ENCODE measurements around the gene DCUN1D2.
"Not testable (repeated sequence)": the region's sequence is repeated elsewhere in the genome, so short reads cannot be mapped to it uniquely, and the experiment has no call there.

Gene DCUN1D2

GRCh38 chr13:113445791-113446487 is 44.6 kb downstream of the DCUN1D2 start:
- no peak for DNase-seq (ENCODE audit: low spot score)

GRCh38 chr13:113443991-113444390 is 46.5 kb downstream of the DCUN1D2 start:
- no peak for DNase-seq (ENCODE audit: low spot score)

GRCh38 chr13:113442985-113443362 is 47.5 kb downstream of the DCUN1D2 start:
- DNase-seq (ENCODE audit: low spot score), result no peak

GRCh38 chr13:113442354-113442984 is 48.0 kb downstream of the DCUN1D2 start:
- DNase-seq (ENCODE audit: low spot score), result no peak

GRCh38 chr13:113441661-113442060 is 48.9 kb downstream of the DCUN1D2 start:
- DNase-seq (ENCODE audit: low spot score), result no peak

GRCh38 chr13:113437408-113438010 is 53.0 kb downstream of the DCUN1D2 start:
- DNase-seq (ENCODE audit: low spot score), result no peak

- not testable (repeated sequence) for DNase-seq (ENCODE audit: low spot score)
Observed at GRCh38 chr13:113436866-113437265, 53.6 kb downstream of the DCUN1D2 start.

GRCh38 chr13:113435907-113436306 is 54.6 kb downstream of the DCUN1D2 start:
- DNase-seq (ENCODE audit: low spot score), result not testable (repeated sequence)

GRCh38 chr13:113433391-113433916 is 57.1 kb downstream of the DCUN1D2 start:
- DNase-seq (ENCODE audit: low spot score), result no peak

GRCh38 chr13:113432506-113433270 is 57.8 kb downstream of the DCUN1D2 start:
- no peak for DNase-seq (ENCODE audit: low spot score)

GRCh38 chr13:113431171-113431570 is 59.3 kb downstream of the DCUN1D2 start:
- DNase-seq (ENCODE audit: low spot score), result no peak

GRCh38 chr13:113430378-113431110 is 60.0 kb downstream of the DCUN1D2 start:
- no peak for DNase-seq (ENCODE audit: low spot score)

GRCh38 chr13:113429608-113429985 is 60.9 kb downstream of the DCUN1D2 start:
- no peak for DNase-seq (ENCODE audit: low spot score)

- no peak for DNase-seq (ENCODE audit: low spot score)
Observed at GRCh38 chr13:113428871-113429607, 61.5 kb downstream of the DCUN1D2 start.

- no peak for DNase-seq (ENCODE audit: low spot score)
Observed at GRCh38 chr13:113428469-113428865, 62.0 kb downstream of the DCUN1D2 start.

- no peak for DNase-seq (ENCODE audit: low spot score)
Observed at GRCh38 chr13:113427562-113428468, 62.7 kb downstream of the DCUN1D2 start.

GRCh38 chr13:113426591-113426986 is 63.9 kb downstream of the DCUN1D2 start:
- no peak for DNase-seq (ENCODE audit: low spot score)

- no peak for DNase-seq (ENCODE audit: low spot score)
Observed at GRCh38 chr13:113425941-113426590, 64.4 kb downstream of the DCUN1D2 start.

GRCh38 chr13:113423520-113424163 is 66.9 kb downstream of the DCUN1D2 start:
- DNase-seq (ENCODE audit: low spot score), result no peak

All from hematopoietic multipotent progenitor cell treated with erythropoietin and hydrocortisone succinate and interleukin-3 and kit ligand, for 17 days (in vitro differentiated cells).